ENCODE results near the gene DNAJC15. TPM values are rescaled to one million over a fixed set of nuclear protein-coding genes. Genes with fewer than 3 reads are reported as not detected.

DNAJC15 gene
- polyA plus RNA-seq, 1 donor (not counting 4 experiments of a cell fraction or from before 2014, with no cell fraction given), result 38.5 TPM

- no peak for DNase-seq (ENCODE audit: low read depth, low spot score)
- H3K27me3 ChIP-seq (ENCODE audit: control insufficient read depth, extremely low read depth, insufficient read depth, low read length), result peaks cover 9% of the 10 kb centered on the region
- H3K36me3 ChIP-seq (ENCODE audit: control insufficient read depth in 2 of 2, extremely low read depth in 1 of 2, insufficient read depth in 2 of 2, low read length in 2 of 2), result no peaks in the 10 kb centered on the region
- no peak for TF ChIP-seq CTCF (optimal IDR thresholded peaks at IDR 0.05 in 1 of 3, IDR thresholded peaks at IDR 0.05 in 1 of 3, conservative IDR thresholded peaks at IDR 0.05 in 1 of 3; ENCODE audit: extremely low read depth in 1 of 3, insufficient read depth in 2 of 3, low read length in 3 of 3)
- peaks cover 4% of the 10 kb centered on the region for H3K4me1 ChIP-seq (ENCODE audit: control insufficient read depth, extremely low read depth, insufficient read depth, low read length)
- no peaks in the 10 kb centered on the region for H3K9me3 ChIP-seq (ENCODE audit: control insufficient read depth, low read depth, low read length)
- no peak overlapping the region for H3K9ac ChIP-seq (ENCODE audit: control insufficient read depth, extremely low read depth, insufficient read depth, low read length)
- dilution Hi-C loops (cut with MboI; ENCODE audit: extremely low pct_ligation_motif_present, low sequenced_read_pairs), result no loop called here
- H3K4me3 ChIP-seq (ENCODE audit: control insufficient read depth in 2 of 3, extremely low read depth in 1 of 3, insufficient read depth in 2 of 3, low read depth in 1 of 3, low read length in 3 of 3), result no peak overlapping the region
- H4K20me1 ChIP-seq (ENCODE audit: control insufficient read depth, extremely low read depth, insufficient read depth, low read length), result no peaks in the 10 kb centered on the region
- no peak for FAIRE-seq
- H3K79me2 ChIP-seq (ENCODE audit: control insufficient read depth, insufficient read depth, low read length), result no peaks in the 10 kb centered on the region
- no peaks in the 10 kb centered on the region for H3K9me1 ChIP-seq (ENCODE audit: control insufficient read depth, extremely low read depth, insufficient read depth, low read length)
- H3K4me2 ChIP-seq (ENCODE audit: control insufficient read depth, extremely low read depth, insufficient read depth, low read depth, low read length), result no peak overlapping the region
- H3K27ac ChIP-seq (ENCODE audit: control insufficient read depth, insufficient read depth, low read length), result no peak overlapping the region
- H2AFZ ChIP-seq (ENCODE audit: control insufficient read depth, low read length), result no peak overlapping the region
These were observed 105.1 kb downstream of the DNAJC15 start for GRCh38 chr13:43128504-43128961.

GRCh38 chr13:43129066-43129465, 105.7 kb downstream of the DNAJC15 start:
- DNase-seq (ENCODE audit: low read depth, low spot score), result no peak
- Histone ChIP-seq H4K20me1 (ENCODE audit: control insufficient read depth, extremely low read depth, insufficient read depth, low read length) (no peaks in the 10 kb centered on the region), H3K27me3 (ENCODE audit: control insufficient read depth, extremely low read depth, insufficient read depth, low read length) (peaks cover 9% of the 10 kb centered on the region), H3K9ac (ENCODE audit: control insufficient read depth, extremely low read depth, insufficient read depth, low read length) (no peak overlapping the region), H3K4me1 (ENCODE audit: control insufficient read depth, extremely low read depth, insufficient read depth, low read length) (peaks cover 4% of the 10 kb centered on the region), H3K4me2 (ENCODE audit: control insufficient read depth, extremely low read depth, insufficient read depth, low read depth, low read length) (no peak overlapping the region), H3K9me1 (ENCODE audit: control insufficient read depth, extremely low read depth, insufficient read depth, low read length) (no peaks in the 10 kb centered on the region), H3K27ac (ENCODE audit: control insufficient read depth, insufficient read depth, low read length) (no peak overlapping the region), H3K36me3 (ENCODE audit: control insufficient read depth in 2 of 2, extremely low read depth in 1 of 2, insufficient read depth in 2 of 2, low read length in 2 of 2) (no peaks in the 10 kb centered on the region), H3K9me3 (ENCODE audit: control insufficient read depth, low read depth, low read length) (no peaks in the 10 kb centered on the region), H3K79me2 (ENCODE audit: control insufficient read depth, insufficient read depth, low read length) (no peaks in the 10 kb centered on the region), H2AFZ (ENCODE audit: control insufficient read depth, low read length) (no peak overlapping the region), H3K4me3 (ENCODE audit: control insufficient read depth in 2 of 3, extremely low read depth in 1 of 3, insufficient read depth in 2 of 3, low read depth in 1 of 3, low read length in 3 of 3) (no peak overlapping the region)
- no peak for TF ChIP-seq CTCF (optimal IDR thresholded peaks at IDR 0.05 in 1 of 3, IDR thresholded peaks at IDR 0.05 in 1 of 3, conservative IDR thresholded peaks at IDR 0.05 in 1 of 3; ENCODE audit: extremely low read depth in 1 of 3, insufficient read depth in 2 of 3, low read length in 3 of 3)
- no peak for TF ChIP-seq EZH2 (IDR thresholded peaks at IDR 0.05; ENCODE audit: low read length)
- dilution Hi-C loops (cut with MboI; ENCODE audit: extremely low pct_ligation_motif_present, low sequenced_read_pairs), result no loop called here
- no peak for FAIRE-seq

Measured in keratinocyte (primary cell).